SK-N-DZ (cell line): ENCODE measurements around the gene HIBADH.
A peak's percentile ranks its signal among the peaks of the same experiment; 100 is the strongest.
"Not testable (repeated sequence)": the region's sequence is repeated elsewhere in the genome, so short reads cannot be mapped to it uniquely, and the experiment has no call there.

ENCODE experiments used
- DNase-seq: peaks from one replicate; pipeline ENCODE4 v3.0.0-alpha.2; 2015; ENCODE audit warnings: low spot score

Gene HIBADH

DNA sequence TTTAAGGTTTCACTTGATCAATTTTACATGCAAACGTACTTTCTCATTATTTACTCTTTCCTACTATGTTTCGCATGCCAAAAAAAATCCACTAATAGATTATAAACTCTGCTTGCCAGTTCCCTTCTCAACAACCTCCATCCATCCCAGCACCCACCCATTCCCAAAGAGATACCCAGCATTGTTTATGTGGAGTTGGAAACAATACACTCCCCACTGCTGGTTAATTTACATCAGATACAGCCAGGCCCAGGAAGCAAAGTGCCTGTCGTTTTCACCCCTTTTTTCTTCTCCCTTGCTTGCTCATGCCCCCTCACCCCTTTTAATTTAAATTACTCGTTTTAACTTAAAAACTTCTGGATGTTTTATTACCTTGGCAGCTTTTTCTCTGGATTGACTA lies 59.9 kb downstream of the HIBADH start:
- DNase-seq: no peak

DNA sequence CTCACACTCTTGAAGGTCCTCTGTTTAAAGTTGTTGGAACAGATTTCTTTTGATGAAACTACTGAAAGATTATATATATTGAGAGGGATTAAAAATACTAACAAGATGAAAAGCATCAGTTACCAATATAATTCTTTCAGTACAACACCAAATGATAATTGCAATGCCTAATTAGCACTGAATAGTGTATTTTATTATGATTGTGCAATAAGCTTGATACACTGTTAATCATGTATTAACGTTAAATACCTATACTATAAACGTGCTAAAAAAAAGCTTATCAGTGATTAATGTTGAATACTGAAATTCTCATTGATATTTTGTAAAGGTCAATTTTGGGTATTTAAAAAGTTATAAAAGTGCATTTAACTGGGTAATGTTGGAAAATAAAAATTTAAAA lies 61.5 kb downstream of the HIBADH start:
- no peak for DNase-seq

DNA sequence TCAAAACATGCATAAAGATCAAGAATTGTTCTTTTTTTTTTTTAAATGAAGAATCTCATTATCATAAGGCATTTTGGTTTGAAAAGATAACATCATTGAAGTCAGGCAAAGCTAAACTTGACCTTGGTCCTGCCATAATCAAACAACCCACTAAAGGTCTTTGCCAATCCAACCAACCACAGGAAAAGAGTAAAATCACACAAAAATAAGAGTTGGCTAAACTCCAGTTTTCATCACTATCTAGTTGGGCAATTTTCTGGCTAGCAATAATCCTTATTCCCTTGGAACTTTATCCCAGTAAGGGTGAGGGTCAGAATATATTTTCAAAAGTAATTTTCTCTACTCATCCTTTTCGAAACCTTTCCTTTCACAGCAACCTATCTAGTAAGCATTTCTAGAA lies 62.4 kb downstream of the HIBADH start:
- DNase-seq: no peak

DNA sequence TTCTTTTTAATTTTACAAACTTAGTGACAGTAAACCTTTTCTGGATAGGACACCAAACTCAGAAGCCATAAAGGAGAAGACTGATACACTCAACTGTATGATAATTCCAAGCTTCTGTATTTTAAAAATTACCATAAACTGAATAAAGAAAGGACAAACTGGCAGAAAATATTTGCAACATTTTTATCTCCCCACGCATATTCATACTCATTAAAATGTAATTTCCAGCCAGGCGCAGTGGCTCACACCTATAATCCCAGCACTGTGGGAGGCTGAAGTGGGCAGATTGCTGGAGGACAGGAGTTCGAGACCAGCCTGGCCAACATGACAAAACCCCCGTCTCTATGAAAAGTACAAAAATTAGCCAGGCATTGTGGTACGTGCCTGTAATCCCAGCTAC lies 67.7 kb downstream of the HIBADH start:
- no peak for DNase-seq

DNA sequence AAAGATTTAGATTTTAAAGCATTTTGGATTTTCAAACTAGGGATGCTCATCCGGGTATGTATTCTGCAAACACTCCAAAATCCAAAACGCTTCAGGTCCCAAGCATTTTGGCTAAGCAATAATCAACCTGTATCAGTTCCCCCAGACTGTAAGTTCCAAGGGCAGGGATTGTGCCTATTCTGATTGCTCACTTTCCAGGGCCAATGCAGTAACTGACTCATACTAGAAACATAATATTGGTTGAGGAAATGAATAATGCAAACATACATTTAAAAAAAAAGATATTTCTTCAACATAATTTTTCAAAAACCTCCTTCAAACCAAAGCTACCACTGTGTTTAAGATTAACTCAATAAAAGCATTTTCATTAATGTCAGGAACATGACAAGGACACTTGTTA lies 69.5 kb downstream of the HIBADH start:
- DNase-seq: no peak

DNA sequence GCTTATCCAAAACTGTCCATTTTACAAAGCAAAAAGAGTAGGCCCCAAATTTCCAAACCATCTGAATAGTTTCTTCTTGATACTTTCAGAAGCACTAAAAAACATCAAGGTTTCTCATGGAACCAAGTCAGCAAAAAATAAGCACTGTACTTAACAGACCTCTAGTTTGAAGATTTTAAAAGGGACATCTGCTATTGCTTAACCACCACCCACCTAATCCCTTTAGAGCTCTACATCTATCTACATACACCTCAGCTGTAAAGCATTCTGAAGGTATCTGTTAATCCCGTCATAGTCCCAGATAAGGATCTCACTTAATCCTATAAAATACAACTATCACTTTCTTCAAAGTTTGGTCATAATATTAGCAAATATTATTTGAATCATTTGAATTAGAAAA lies 72.3 kb downstream of the HIBADH start:
- DNase-seq: no peak

DNA sequence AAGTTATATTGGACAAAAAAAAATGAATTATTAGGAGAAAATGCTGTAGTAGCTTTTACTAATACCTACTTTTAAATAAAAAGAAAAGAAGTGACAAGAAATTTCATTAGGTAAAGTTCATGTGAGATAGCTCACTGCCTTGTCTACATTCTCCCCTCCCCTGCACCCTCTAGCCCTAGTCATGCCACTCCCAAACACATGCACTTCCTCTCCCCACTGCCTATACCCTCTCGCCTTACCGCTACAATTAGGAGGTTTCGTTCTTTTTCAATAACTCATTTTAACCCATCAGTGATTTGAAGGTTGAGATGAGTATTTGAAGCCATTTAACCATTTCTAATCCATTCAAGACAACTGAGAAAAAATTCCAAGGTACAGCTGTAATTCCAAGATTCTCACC lies 75.3 kb downstream of the HIBADH start:
- no peak for DNase-seq

DNA sequence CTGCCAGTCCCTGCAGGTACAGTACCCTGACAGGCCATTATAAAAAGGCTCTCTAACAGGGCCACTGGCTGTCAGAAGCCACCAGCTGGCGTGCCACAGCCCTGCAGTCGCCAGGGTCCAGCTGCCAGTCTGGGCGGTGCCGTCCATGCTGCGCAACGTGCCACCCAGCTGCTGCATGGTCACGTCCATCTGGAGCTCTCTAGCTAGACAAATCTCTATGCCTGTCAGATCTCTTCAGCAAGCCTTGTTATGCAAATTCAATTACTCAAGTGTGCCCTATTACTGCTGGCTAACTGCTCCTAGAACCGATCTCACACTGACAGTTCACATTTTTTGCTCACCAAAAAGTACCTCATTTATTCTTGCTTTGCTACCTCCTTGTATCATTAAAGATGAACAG lies 75.9 kb downstream of the HIBADH start:
- peak; percentile 53 for DNase-seq

DNA sequence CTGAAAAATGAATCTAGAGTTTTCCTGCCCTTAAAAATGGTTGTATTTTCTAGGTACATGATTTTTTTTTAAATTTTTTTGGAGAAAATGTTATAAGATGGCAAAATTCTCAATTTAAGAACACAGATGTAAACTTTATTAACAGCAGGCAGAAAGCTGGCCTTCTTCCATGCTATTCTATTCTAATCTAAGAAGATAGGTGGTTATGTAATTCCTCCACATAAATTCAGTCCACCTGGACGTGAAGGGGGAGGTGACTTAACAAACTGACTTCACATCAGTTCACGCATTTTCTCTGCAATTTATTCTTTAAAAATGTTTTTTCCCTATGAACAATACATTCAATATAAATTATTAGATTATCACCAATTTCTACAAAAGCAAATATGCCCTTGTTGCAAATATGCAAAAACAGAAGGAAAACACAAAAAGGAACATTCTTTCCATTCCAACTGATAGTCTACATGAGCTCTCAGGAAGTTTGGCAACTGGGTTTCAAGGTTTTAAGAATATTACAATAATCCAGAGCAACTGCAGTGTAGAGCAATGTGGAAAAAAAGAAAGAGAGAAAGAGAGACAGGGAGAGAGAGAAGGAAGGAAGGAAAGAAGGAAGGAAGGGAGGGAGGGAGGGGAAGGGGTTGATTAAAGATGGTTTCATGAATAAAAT lies 76.8 kb downstream of the HIBADH start:
- no peak for DNase-seq

DNA sequence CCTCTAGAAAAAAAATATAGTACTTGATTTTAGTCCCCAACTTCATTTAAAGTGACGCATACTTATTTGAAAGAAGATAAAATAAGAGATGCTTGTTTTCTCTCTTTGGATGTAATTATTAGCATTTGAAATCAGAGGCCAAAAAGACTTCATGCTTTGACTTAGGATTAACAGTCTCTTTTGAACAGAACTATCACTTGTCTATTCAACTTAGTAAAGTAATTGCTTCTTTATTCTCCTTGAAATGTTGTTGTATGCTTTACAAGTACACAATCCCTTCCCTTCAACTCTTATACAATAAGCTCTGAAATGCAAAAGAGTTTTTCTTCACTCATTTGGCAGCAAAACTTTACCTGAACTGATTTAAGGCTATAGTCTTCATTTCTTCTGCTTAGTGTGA lies 80.8 kb downstream of the HIBADH start:
- no peak for DNase-seq

DNA sequence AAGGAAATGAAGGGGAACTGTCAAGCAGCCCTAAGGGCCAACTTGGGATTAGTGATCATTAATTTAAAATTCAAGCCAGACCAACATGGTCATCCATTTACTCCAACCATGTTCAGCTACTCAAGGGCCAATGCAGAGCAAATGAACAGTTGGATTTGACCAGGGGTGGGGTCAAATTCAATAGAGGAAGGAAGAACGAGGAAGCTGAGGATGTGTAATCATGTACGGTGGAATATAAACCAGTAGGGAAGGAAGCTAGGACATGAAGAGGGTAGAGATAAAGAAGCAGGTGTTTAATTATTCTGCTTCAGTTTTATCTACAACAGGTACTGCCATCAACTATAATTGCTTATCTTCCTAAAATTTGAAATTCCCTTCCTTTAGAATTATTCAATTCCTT lies 81.6 kb downstream of the HIBADH start:
- no peak for DNase-seq

DNA sequence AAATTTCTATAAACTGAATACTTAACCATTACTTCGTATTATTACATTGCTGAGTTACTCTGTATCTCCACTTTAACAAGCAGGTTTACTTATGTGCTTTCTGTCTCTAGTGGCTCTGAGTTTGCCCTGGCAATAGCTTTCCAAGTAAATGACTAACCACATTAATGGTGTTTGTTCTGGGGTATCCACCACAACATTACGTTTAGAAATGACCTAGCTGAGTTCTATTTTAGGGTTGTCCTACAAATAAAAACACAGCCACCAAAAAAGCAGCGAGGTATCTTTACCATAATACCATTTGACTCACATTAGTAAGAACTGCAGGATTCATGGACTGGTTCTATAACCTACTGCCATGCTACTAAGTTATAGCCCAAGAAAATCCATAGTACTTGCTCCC lies 83.1 kb downstream of the HIBADH start:
- no peak for DNase-seq

DNA sequence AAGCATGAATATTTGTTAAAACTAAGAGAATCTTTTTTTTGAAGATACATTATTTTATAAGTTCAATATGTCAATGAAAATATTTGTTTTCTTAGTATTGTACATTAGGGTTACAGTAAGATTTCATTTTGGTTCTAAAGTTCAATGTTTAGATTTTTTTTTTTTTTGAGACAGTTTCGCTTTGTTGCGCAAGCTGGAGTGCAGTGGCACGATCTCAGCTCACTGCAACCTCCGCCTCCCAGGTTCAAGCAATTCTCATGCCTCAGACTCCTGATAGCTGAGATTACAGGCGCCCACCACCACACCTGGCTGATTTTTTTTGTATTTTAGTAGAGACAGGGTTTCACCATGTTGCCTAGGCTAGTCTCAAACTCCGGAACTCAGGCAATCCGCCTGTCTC lies 84.5 kb downstream of the HIBADH start:
- DNase-seq: not testable (repeated sequence)

DNA sequence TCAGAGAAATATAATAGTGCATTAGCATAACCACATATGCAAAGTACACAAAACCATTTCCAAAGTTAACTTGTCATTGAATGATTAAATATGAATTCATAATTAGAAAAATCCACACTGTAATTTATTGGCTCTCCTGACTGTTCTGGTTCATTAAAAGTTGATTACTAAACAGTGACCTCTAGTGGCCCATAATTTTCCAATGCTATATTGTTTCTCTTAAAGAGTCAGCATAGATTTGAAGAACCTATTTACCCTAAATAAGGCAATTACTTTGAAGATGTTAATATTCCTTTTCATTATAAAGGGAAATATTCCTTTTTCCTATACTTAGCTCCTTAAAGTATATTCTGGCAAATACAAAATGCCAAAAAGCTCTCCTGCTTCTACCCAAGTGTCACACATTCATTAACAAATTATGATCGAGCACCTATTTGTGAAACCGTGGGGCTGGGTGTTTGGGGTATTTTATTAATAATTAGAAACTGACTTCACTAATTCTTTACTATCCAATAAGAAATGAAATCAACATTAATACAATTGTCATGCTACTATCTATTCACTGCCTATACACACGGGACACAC lies 86.2 kb downstream of the HIBADH start:
- DNase-seq: peak; percentile 45

DNA sequence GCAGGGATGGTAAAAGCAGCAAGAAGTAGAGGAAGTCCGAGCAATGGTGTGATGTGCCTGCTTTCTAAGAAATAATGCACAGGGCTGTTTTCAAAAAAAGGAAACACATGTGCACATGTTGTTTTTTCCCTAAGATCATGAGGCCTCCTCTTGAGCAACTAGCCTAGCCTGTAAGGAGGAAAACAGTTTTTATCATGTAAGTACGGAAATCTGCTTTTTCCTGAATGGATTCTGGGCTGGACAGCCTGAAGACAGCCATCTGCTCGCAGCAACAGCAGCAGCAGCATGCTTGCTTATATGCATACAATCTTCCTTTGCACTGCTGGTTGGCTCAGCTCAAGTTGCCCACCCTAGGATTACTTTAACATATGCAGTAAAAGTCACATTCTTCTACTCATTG lies 87.1 kb downstream of the HIBADH start:
- no peak for DNase-seq

DNA sequence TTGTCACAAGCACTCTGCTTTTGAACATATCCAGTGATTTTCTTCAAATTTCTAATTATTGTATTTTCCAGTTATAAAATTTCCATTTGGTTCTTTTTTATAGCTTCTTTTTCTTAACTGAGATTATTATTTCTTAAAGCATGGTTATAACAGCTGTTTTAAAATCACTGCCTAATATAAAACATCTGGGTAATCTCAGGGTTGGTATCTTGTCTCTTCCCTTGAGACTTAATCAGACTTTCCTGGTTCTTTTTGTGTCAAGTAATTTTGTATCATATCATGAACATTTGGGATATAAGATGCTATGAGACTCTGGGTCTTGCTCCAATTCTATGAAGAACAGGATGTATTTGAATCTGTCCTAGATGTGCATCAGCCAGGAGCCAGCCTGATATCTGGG lies 93.6 kb downstream of the HIBADH start:
- no peak for DNase-seq

DNA sequence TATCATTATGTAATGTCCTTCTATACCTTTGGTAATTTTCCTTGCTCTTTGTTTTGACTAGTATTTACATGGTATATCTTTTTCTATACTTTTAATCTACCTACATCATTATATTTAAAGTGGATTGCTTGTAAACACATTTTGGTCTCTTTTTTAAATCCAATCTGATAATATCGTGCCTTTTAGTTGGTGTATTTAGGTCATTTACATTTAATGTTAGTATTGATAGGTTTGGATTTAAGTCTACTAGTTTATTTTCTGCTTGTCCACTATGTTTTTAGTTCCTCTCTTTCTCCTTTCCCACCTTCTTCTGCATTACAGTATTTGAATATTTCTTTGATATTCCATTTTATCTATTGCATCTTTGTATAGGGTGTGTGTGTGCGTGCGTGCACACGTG lies 95.4 kb downstream of the HIBADH start:
- DNase-seq: no peak

DNA sequence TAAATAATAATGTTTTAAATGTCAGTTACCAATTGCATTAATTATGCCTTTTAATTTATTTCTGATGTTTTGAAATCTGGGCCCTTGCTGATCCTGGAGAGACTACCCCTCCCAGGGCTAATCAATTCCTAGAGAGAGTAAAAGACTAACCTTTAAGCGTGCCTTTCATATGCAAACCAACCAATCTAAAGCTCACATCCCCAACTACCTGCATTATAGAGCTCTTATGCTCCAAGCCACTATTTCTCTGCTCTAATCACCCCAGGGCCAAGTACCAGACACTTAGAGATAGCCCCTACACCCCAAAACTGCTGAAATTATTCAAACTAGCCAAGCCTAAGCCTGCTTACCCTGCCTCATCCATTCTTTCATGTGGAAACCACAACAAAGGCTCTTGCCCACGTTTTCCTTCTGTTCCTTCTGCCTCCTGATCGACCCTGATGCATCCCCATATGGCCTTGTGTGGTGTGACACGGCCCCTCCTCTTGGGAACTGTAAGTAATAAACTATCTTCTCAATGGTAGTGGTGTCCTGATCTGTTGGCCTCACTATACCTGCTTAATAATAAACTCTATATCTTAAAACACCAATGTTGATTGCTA lies 97.7 kb downstream of the HIBADH start:
- no peak for DNase-seq

DNA sequence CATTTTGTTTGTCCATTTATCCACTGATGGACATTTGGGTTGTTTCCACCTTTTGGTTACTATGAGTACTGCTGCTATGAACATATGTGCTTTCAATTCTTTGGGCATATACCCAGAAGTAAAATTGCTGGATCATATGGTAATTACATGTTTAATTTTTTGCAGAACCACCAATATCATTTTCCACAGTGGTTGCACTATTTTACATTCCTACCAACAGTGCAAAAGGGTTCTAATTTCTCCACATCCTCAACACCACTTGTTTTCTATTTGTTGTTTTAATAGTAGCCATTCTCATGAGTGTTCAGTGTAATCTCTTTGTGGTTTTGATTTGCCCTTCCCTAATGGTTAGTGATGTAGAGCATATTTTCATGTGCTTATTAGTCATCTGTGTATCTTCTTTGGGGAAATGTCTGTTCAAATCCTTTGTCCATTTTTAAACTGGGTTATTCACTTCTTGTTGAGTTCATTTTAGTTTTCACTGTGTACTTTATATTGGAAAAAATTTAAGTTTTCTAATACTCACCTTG lies 101.9 kb downstream of the HIBADH start:
- DNase-seq: no peak

DNA sequence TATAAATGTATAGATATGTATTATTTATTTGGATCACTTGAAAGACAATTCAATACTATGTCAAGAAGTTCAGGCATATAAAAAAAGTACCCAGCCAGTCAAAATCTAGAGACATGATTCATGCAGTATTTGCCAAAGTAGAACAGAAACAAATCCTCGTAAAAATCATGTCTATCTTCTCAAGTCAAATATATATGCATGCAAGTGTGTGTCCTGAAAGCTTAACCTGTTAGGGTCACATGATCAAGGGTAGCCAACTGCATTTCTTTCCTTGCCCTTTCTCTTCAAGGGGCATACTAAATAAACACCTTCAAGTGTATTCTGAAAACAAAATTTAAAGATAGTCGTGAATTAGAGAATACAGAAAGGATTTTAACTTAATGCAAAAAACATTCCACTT lies 107.0 kb downstream of the HIBADH start:
- DNase-seq: no peak

DNA sequence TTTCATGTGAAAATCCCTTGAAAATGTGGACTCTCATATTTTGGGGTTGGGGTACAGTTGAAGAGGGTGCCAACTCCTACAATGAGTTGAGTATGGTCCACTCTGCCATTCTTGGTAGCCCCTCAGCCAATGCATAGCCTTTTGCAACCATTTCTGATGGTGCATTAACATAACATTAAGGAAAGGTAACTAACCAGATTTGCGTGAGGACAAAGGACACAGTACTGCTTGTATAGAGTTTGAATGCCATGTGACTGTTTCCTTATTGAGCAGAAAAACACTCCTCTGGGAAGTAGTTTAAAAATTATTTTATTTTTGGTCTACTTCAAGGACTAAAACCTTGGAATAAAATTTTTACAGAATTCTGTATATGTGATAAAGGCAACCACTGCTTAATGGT lies 107.9 kb downstream of the HIBADH start:
- no peak for DNase-seq

DNA sequence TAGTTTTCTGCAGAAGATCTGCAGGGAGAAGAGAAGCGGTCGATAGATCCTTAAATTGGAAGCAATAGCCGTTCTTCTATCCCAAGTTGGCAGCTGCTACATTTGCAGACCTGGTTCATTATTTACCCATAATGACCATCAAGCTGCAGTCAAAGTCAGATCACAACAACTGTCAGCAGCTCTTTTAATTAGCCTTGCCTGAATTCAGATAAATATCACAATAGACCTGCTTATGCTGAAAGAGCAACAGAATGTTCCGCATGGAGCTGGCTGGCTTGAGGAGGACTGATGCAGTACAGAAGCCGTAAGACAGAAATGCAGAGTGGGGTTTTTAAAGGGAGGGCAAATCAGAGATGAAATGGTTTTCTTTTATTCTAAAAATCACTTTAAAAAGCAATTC lies 109.4 kb downstream of the HIBADH start:
- DNase-seq: peak; percentile 79

DNA sequence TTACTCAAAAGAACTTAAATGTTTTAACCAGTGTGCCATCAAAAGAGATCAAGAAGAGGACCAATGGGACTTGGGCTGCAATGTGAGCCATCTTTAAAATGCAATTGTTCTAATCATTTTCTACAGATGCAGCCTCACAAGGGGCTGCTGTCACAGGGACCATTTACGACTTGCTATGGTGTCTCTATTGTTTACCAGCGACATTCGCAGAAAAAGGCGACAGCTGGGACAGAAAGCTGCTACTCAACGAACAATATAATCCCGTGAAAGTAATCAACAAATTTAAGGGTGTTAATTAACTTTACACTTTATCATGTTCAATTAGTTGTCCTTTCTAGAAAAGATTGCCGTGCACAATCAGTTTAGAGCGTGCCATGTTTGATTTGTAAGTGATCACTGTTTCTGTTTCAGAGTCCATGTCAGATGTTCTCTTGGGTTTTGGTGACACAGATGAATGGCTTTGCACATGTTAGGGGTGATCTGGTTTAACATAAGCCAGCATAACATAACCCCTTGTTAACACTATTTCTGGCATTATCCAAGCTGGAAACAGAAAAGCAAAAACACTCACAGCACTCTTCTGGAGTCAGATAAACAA lies 110.8 kb downstream of the HIBADH start:
- no peak for DNase-seq
